ENCODE data around the gene IMPA2.

DNA sequence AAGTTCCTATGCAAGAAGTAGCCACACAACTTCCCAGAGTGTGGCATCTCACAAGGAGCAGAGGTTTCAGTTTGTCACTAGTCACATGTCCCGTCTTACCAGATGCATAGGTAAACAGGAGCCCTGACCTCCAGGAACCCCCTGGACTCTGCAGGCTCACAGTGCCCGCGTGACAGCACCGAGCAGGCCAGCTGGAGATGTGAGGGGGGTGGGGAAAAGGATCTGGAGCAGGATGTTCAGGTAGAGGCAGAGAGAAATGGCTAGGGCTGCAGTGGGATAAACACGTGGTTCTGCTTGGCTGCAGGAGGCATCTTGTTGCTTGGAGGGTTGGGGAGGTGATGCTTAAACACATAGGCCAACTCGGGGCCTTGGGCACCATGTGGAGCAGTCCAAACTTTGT lies 54.2 kb downstream of the IMPA2 start:
- TF ChIP-seq GATA3 (IDR thresholded peaks at IDR 0.05; ENCODE audit: low read depth, low read length) (no peak), GATA2 (IDR thresholded peaks at IDR 0.05; ENCODE audit: low read depth, low read length) (no peak)

All from SH-SY5Y (cell line).